K562 (cell line): ENCODE results near the gene PRKRIP1. TPM values are rescaled to one million over a fixed set of nuclear protein-coding genes. Genes with fewer than 3 reads are reported as not detected.

Source experiments
- CHD4 ChIP-seq: fragments of 200-600 bp; sonication (generic); IDR thresholded peaks from 3 replicates; pipeline ENCODE4 v1.6.1; 2012; ENCODE audit warnings: low read depth, mild to moderate bottlenecking, mixed read lengths, low read length, inconsistent platforms; ENCODE audit not compliant: insufficient read depth, insufficient replicate concordance, poor library complexity, severe bottlenecking
- CREB1 ChIP-seq, 2 experiments: sonication (generic) in 1 of 2; formaldehyde crosslinking in 1 of 2; IDR thresholded peaks; 2 replicates each; pipeline versions ENCODE4 v1.6.1 to v1.8.0; 2012 to 2022; ENCODE audit warnings: inconsistent platforms in 1 of 2, mild to moderate bottlenecking in 1 of 2, missing genetic modification reagents in 1 of 2, moderate library complexity in 1 of 2
- CREBBP ChIP-seq: IDR thresholded peaks from one replicate; pipeline ENCODE4 v1.6.1; 2012; ENCODE audit warnings: low read depth, mild to moderate bottlenecking, control low read depth, inconsistent platforms, low read length
- CTBP1 ChIP-seq: fragments of 450-650 bp; IDR thresholded peaks from 2 replicates; pipeline ENCODE4 v1.6.1; 2016; ENCODE audit warnings: borderline replicate concordance
- ELF2 ChIP-seq: fragments of 250-450 bp; sonication (Bioruptor Pico); IDR thresholded peaks from 2 replicates; pipeline ENCODE4 v1.5.0; 2021; ENCODE audit warnings: mild to moderate bottlenecking
- ERF ChIP-seq: fragments of 450-650 bp; formaldehyde crosslinking; IDR thresholded peaks from 2 replicates; pipeline ENCODE4 v1.4.0; 2020; ENCODE audit warnings: mild to moderate bottlenecking, mixed read lengths
- HMGN3 ChIP-seq: IDR thresholded peaks from 2 replicates; pipeline ENCODE4 v1.6.1; 2011; ENCODE audit warnings: borderline replicate concordance, low read depth, mild to moderate bottlenecking, mixed read lengths, low read length; ENCODE audit not compliant: insufficient read length; ENCODE audit errors: extremely low read depth
- NCOR1 ChIP-seq: fragments of 450-650 bp; IDR thresholded peaks from 2 replicates; pipeline ENCODE4 v1.6.1; 2016; ENCODE audit warnings: mild to moderate bottlenecking, moderate library complexity
- NR2C2 ChIP-seq, 2 experiments: fragments of 200-800 bp in 1 of 2; sonication (Bioruptor generic) in 1 of 2; sonication (generic) in 1 of 2; formaldehyde crosslinking in 1 of 2; IDR thresholded peaks; 2 replicates each; pipeline versions ENCODE4 v1.6.1 to v1.8.0; 2016 to 2022; ENCODE audit warnings: mild to moderate bottlenecking in 1 of 2, missing compliant biosample characterization in 1 of 2, missing genetic modification characterization in 1 of 2, missing genetic modification reagents in 1 of 2
- PHF8 ChIP-seq: fragments of 200-600 bp; sonication (generic); IDR thresholded peaks from 2 replicates; pipeline ENCODE4 v1.6.1; 2012; ENCODE audit warnings: mixed run types, mild to moderate bottlenecking, inconsistent platforms, low read length, moderate library complexity, borderline replicate concordance
- SMAD2 ChIP-seq: fragments of 150-350 bp; IDR thresholded peaks from 2 replicates; pipeline ENCODE4 v1.6.1; 2014; ENCODE audit warnings: low read depth, mild to moderate bottlenecking, low read length
- SRSF1 ChIP-seq: fragments of 200-400 bp; formaldehyde crosslinking; IDR thresholded peaks from 2 replicates; pipeline ENCODE4 v1.6.1; 2017; ENCODE audit warnings: mild to moderate bottlenecking, low read depth, low read length, moderate library complexity
- USF1 ChIP-seq: sonication (generic); formaldehyde crosslinking; IDR thresholded peaks from 2 replicates; pipeline ENCODE4 v1.9.0; 2022; ENCODE audit warnings: mild to moderate bottlenecking, missing genetic modification reagents
- VEZF1 ChIP-seq: fragments of 200-800 bp; sonication (Bioruptor generic); IDR thresholded peaks from 2 replicates; pipeline ENCODE4 v1.6.1; 2017; ENCODE audit warnings: missing genetic modification characterization, missing compliant biosample characterization
- YY1 ChIP-seq, 3 experiments: IDR thresholded peaks; 2 replicates each; pipeline ENCODE4 v1.6.1; 2011; ENCODE audit warnings: low read length in 2 of 3, mild to moderate bottlenecking in 2 of 3, moderate library complexity in 2 of 3, borderline replicate concordance in 1 of 3, control low read depth in 1 of 3, low read depth in 1 of 3; ENCODE audit not compliant: insufficient read depth in 3 of 3, insufficient replicate concordance in 2 of 3, control insufficient read depth in 1 of 3, insufficient read length in 1 of 3; ENCODE audit errors: extremely low read depth in 1 of 3
- ZC3H4 ChIP-seq: sonication (generic); formaldehyde crosslinking; IDR thresholded peaks from 2 replicates; pipeline ENCODE4 v1.9.0; 2021; ENCODE audit warnings: missing genetic modification reagents, borderline replicate concordance
- ZFX ChIP-seq: sonication (generic); formaldehyde crosslinking; IDR thresholded peaks from 2 replicates; pipeline ENCODE4 v1.8.0; 2022; ENCODE audit warnings: mild to moderate bottlenecking, missing genetic modification reagents, moderate library complexity
- ZNF3 ChIP-seq: fragments of 250-450 bp; sonication (Bioruptor Pico); IDR thresholded peaks from 2 replicates; pipeline ENCODE4 v1.5.0; 2021; ENCODE audit warnings: mild to moderate bottlenecking, moderate library complexity
- polyA plus RNA-seq, 8 experiments: library from polyadenylated mRNA; depleted of rRNA in 4 of 8; stranded (reverse) in 5 of 8; unstranded in 3 of 8; fragments of >200 nt; fragmentation: Nextera tagmentation in 2 of 8; fragmentation: Illumina TruSeq in 1 of 8; extraction: Ambion mirVana in 2 of 8; extraction: Trizol in 1 of 8; gene quantifications; 2 replicates each; pipeline versions ENCODE4 v1.2.1 to v1.2.3, GENCODE V29; 2011 to 2014; ENCODE audit warnings: inconsistent platforms in 1 of 8, missing spikeins in 1 of 8
- total RNA-seq, 7 experiments: library from RNA; depleted of rRNA in 6 of 7; stranded (reverse); fragments of >200 nt in 6 of 7; fragmentation: Illumina TruSeq in 2 of 7; extraction: Trizol in 2 of 7; gene quantifications; 2 replicates each; pipeline versions ENCODE4 v1.2.1 to v1.2.3, GENCODE V29; 2011 to 2021; ENCODE audit warnings: low replicate concordance in 1 of 7
- TF ChIP-seq, protein P1 (sequence below): sonication (generic); formaldehyde crosslinking; IDR thresholded peaks from 2 replicates; pipeline ENCODE4 v1.9.0; 2022; ENCODE audit warnings: mild to moderate bottlenecking, missing genetic modification reagents

The PRKRIP1 gene
- total and polyA plus RNA-seq, 9 of the 15 experiments (the other 6 are each of a cell fraction or from before 2014, with no cell fraction given): 14.9 to 52.1 (median 19.8) TPM

GRCh38 chr7:102433219-102434038, 37.3 kb downstream of the PRKRIP1 start, which contains the start of gene ORAI2 (continued):
- TF ChIP-seq ZFX (peak; percentile 18; the same call in 1 of the 2 replicates), ERF (CRISPR knock-in tag) (no peak), PHF8 (peak; percentile 64; the same call in 1 of the 2 replicates), NCOR1 (no peak), SRSF1 (no peak), ZNF3 (CRISPR knock-in tag) (no peak), CREBBP (no peak), NR2C2 (CRISPR knock-in tag; IDR thresholded peaks at IDR 0.05) (no peak), NR2C2 (tag; IDR thresholded peaks at IDR 0.05) (peak; percentile 65), USF1 (CRISPR knock-in tag) (peak; percentile 88), CREB1 (IDR thresholded peaks at IDR 0.05) (peak; percentile 69; the same call in 1 of the 2 replicates), CREB1 (CRISPR knock-in tag; IDR thresholded peaks at IDR 0.05) (peak; percentile 72), ZC3H4 (no peak), ELF2 (CRISPR knock-in tag) (peak; percentile 22; the same call in 1 of the 2 replicates), SMAD2 (no peak), CTBP1 (peak; percentile 25; the same call in 1 of the 2 replicates), YY1 (IDR thresholded peaks at IDR 0.05; ENCODE audit: borderline replicate concordance in 1 of 3, control insufficient read depth in 1 of 3, extremely low read depth in 1 of 3, insufficient read depth in 3 of 3, insufficient read length in 1 of 3, insufficient replicate concordance in 2 of 3, low read depth in 1 of 3, low read length in 2 of 3) (peak in 2 of 3 experiments; percentile 13 to 23), CHD4 (no peak), VEZF1 (CRISPR knock-in tag) (peak; percentile 98), HMGN3 (peak; percentile 13)
- TF ChIP-seq, protein P1, sequence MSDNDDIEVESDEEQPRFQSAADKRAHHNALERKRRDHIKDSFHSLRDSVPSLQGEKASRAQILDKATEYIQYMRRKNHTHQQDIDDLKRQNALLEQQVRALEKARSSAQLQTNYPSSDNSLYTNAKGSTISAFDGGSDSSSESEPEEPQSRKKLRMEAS: peak; percentile 23; the same call in 1 of the 2 replicates
